ENCODE results near the gene LMNB1.
"Not testable (repeated sequence)": the region's sequence is repeated elsewhere in the genome, so short reads cannot be mapped to it uniquely, and the experiment has no call there.

Gene LMNB1

DNA sequence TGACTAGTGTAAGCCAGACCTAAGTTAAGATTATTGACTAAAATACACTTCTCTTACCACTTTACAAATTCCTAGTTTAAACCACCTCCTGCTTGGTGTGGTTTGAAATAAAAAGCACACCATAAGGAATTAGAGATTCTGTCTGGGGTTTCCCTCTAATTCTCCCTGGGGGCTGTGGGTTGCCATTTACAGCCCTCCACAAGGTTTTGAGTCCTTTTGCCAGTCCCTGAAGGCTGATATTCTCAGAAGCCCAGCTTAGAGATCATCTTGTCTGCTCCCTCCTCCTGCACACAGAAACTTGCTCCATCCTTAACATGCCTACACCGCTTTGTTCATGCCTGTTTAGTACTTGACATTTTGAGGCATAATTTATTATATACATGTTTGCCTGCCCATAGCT, 7.2 kb upstream of the LMNB1 start:
- H3K27ac Mint-ChIP-seq = peak overlapping the region in 1 of 2 donors; percentile 30
- ATAC-seq (no peak), DNase-seq (no peak)
- H3K4me3 Mint-ChIP-seq = no peak overlapping the region
- H3K4me1 Mint-ChIP-seq = no peaks in the 10 kb centered on the region
- no peaks in the 10 kb centered on the region for H3K9me3 Mint-ChIP-seq
- no peaks in the 10 kb centered on the region for H3K27me3 Mint-ChIP-seq

DNA sequence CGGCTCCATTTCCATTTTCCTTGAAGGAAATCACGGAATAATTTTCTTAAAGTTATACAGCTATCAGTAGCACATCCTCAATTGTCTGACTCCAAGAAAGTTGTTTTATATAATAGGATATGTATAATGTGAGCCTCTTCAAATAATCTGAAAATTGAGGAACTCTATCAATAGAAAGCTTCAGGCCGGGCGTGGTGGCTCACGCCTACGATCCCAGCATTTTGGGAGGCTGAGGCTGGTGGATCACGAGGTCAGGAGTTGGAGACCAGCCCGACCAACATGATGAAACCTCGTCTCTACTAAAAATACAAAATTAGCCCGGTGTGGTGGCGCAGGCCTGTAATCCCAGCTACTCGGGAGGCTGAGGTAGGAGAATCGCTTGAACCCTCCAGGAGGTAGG, 3.4 kb upstream of the LMNB1 start:
- H3K9me3 Mint-ChIP-seq, ATAC-seq, H3K4me3 Mint-ChIP-seq, H3K27ac Mint-ChIP-seq, DNase-seq, H3K27me3 Mint-ChIP-seq: not testable (repeated sequence)
- peaks cover 13% of the 10 kb centered on the region for H3K4me1 Mint-ChIP-seq

DNA sequence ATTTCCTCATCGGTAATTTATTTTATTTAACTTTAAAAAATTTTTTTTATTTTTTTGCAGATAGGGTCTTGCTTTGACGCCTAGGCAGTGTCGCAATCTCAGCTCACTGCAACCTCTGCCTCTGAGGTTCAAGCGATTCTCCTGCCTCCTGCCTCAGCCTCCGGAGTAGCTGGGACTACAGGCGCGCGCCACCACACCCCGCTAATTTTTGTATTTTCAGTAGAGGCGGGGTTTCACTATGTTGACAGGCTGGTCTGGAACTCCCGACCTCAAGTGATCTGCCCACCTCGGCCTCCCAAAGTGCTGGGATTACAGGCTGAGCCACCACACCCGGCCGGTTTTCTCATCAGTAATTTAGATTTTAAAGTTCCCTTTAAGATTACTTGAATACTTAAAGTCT, 2.3 kb upstream of the LMNB1 start:
- not testable (repeated sequence) for H3K27ac Mint-ChIP-seq, H3K9me3 Mint-ChIP-seq, H3K27me3 Mint-ChIP-seq, DNase-seq, H3K4me3 Mint-ChIP-seq, ATAC-seq
- H3K4me1 Mint-ChIP-seq = peaks cover 18% of the 10 kb centered on the region

DNA sequence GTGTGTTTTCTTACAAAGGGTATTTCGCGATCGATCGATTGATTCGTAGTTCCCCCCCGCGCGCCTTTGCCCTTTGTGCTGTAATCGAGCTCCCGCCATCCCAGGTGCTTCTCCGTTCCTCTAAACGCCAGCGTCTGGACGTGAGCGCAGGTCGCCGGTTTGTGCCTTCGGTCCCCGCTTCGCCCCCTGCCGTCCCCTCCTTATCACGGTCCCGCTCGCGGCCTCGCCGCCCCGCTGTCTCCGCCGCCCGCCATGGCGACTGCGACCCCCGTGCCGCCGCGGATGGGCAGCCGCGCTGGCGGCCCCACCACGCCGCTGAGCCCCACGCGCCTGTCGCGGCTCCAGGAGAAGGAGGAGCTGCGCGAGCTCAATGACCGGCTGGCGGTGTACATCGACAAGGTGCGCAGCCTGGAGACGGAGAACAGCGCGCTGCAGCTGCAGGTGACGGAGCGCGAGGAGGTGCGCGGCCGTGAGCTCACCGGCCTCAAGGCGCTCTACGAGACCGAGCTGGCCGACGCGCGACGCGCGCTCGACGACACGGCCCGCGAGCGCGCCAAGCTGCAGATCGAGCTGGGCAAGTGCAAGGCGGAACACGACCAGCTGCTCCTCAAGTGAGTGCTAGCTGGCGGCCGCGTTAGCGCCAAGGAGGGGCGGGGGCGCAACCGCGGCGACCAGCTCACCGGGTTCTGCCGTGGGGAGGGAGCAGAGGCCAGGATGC, 480 bp downstream of the LMNB1 start:
- ATAC-seq = peak; percentile 39
- peak; percentile 66 to 74 for DNase-seq
- peak overlapping the region; percentile 91 to 98 for H3K4me3 Mint-ChIP-seq
- H3K27ac Mint-ChIP-seq = peak overlapping the region; percentile 90 to 100
- H3K27me3 Mint-ChIP-seq = no peaks in the 10 kb centered on the region
- H3K9me3 Mint-ChIP-seq = no peaks in the 10 kb centered on the region
- H3K4me1 Mint-ChIP-seq = peaks cover 28% of the 10 kb centered on the region

DNA sequence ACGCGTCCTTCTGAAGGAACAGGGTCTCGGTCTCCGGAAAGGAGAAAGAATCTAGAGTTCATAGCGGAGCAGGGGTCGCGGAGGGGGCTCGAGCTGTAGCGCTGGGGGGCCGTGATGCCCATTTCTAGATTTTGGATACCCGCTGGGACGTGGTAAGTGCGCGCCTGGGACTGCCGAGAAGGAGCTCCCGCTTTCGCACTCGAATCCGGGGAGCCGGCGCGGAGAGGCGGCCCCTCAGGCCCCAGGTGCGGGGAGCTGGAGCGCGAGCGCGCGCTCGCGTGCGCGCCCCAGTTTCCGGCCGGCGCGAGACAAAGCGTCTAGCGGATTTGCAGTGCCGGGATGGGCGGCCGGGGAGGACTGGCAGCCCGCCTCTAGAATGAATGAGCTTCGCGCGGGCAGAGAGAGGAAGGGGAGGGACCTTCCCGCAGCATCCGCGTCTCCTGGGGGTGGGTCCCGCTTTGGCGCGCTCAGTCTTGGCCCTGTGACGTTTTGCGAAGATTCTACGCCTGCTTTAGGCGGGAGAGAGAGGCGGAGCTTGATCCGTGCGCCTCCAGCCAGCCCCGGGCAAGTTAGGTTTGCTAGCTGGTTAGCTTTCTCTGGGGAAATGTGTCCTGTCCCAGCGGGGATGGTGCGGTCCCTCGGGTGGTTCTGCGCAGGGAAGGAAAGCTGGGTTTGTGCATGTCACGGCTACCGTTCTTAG, 1.2 kb downstream of the LMNB1 start:
- DNase-seq (peak; percentile 92 to 97), ATAC-seq (peak; percentile 82)
- peaks cover 28% of the 10 kb centered on the region for H3K4me1 Mint-ChIP-seq
- H3K4me3 Mint-ChIP-seq = peak overlapping the region; percentile 91 to 98
- no peaks in the 10 kb centered on the region for H3K9me3 Mint-ChIP-seq
- H3K27ac Mint-ChIP-seq = peak overlapping the region; percentile 86 to 100
- no peaks in the 10 kb centered on the region for H3K27me3 Mint-ChIP-seq

DNA sequence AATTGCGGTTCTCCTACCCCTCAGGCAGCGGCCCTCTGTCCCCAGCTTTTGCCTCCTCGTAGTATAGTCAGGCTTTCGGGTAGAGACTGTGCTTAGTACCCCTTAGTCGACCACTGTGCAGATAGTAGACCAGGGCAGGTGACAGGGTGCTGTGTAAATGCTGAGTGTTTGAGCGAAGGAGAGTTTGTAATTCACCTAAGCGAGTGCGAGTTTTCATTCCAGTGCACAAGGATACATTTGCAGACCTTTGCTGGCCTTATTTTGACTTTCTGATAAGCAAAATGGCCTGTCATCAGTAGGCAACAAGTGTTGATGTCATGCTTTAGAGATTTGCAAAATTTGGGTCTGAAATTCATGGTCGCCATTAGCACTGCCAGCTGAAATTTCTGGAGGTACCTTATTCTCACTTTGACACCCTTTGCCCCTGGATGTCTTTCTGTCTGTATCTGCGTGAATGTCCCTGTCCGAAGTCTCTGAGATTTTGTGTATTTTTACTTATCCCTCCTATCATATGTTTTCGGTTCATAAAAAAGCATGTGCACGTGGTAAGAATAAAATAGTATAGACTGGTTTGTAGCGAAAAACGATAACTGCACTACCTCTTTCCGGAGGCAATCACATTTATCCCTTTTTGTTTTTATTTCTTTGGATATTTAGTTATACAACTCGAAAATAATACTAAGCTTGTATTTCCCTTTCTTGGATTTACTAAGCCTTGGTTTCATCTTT, 1.9 kb downstream of the LMNB1 start:
- DNase-seq (no peak), ATAC-seq (peak; percentile 10)
- Mint-ChIP-seq H3K27ac (peak overlapping the region; percentile 86 to 100), H3K27me3 (no peaks in the 10 kb centered on the region), H3K9me3 (no peaks in the 10 kb centered on the region), H3K4me1 (peaks cover 28% of the 10 kb centered on the region), H3K4me3 (peak overlapping the region; percentile 91 to 98)

DNA sequence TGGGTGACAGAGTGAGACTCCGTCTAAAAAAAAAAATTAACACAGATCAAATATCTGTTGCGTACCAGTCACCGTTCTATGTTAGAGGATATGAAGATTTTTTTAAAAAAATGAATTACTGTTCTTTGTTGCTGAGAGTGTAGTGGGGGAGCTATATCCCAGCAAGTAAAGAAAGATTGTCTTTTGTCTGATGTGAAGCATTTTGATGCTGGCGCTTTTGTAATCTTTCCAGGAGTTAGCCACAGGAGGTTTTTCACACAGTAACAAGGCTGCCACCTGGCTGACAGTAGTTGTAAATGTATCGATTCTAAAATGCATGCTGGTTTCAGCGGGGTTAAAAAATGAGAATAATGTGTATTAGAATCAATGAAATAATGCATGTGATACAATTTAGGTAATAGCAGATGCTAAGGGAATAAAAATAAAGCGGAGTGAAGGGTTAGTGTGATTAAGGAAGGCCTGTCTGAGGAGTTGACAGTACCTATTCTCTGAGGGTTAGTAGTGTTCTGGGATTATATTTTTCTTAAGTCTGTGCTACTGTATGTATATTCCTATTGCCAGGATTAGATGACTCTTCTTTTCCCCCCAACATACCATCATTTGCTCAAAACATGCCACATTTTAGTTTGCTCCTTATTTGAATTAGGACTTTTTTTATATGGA, 3.4 kb downstream of the LMNB1 start:
- H3K9me3 Mint-ChIP-seq = no peaks in the 10 kb centered on the region
- no peaks in the 10 kb centered on the region for H3K27me3 Mint-ChIP-seq
- ATAC-seq (no peak), DNase-seq (peak; percentile 35 to 52)
- H3K4me3 Mint-ChIP-seq = peak overlapping the region; percentile 91 to 98
- H3K4me1 Mint-ChIP-seq = peaks cover 27% of the 10 kb centered on the region
- peak overlapping the region; percentile 20 to 64 for H3K27ac Mint-ChIP-seq

DNA sequence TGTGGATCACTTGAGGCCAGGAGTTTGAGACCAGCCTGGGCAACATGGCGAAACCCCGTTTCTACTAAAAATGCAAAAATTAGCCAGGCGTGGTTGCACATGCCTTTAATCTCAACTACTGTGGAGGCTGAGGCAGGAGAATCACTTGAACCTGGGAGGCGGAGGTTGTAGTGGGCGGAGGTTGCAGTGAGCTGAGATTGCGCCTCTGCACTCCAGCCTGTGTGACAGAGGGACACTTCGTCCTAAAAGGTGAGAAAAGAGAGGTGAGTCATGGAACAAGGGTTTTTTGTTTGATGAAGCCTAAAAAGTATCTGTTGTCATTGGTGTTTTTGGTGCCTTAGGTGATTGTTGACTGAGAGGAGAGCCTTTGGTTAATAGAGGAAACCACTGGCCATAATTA, 11.5 kb downstream of the LMNB1 start:
- Mint-ChIP-seq H3K4me1 (peaks cover 63% of the 10 kb centered on the region), H3K4me3 (peak overlapping the region in 1 of 2 donors; percentile 57), H3K27ac (peak overlapping the region in 1 of 2 donors; percentile 44)
- H3K9me3 Mint-ChIP-seq, H3K27me3 Mint-ChIP-seq: not testable (repeated sequence)
- peak in 1 of 2 donors; percentile 43 for DNase-seq
- peak; percentile 95 for ATAC-seq

DNA sequence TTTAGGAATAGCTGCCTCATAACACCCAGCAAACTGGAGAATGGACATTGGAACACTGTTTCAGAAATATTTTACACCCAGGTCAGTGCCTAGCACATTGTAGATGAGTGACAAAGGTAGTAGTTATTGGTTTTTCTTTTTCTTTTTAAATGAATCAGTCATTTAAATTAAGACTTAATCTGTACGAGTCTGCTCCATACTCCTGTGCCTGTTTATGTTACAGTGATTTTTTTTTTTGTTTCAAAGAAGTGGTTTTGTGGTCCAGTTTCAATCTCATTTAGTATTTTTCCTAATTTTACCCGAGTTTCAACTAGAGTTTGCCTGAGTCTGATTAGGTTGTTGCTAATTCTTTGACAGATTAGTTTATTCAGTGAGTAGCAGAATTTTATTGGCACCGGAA, 16.2 kb downstream of the LMNB1 start:
- H3K4me1 Mint-ChIP-seq = peaks cover 58% of the 10 kb centered on the region
- no peaks in the 10 kb centered on the region for H3K27me3 Mint-ChIP-seq
- H3K27ac Mint-ChIP-seq = no peak overlapping the region
- ATAC-seq (no peak), DNase-seq (no peak)
- no peaks in the 10 kb centered on the region for H3K9me3 Mint-ChIP-seq
- no peak overlapping the region for H3K4me3 Mint-ChIP-seq

DNA sequence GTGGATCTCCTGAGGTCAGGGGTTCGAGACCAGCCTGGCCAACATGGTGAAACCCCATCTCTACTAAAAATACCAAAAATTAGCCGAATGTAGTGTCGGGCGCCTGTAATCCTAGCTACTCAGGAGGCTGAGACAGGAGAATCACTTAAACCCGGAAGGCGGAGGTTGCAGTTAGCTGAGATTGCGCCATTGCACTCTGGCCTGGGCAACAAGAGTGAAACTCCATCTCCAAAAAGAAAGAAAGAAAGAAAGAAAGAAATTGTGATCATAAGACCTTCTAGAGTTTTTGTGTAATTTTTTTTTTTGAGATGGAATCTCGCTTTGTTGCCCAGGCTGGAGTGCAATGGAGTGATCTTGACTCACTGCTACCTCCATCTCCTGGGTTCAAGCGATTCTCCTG, 16.7 kb downstream of the LMNB1 start:
- H3K27ac Mint-ChIP-seq, ATAC-seq: not testable (repeated sequence)

DNA sequence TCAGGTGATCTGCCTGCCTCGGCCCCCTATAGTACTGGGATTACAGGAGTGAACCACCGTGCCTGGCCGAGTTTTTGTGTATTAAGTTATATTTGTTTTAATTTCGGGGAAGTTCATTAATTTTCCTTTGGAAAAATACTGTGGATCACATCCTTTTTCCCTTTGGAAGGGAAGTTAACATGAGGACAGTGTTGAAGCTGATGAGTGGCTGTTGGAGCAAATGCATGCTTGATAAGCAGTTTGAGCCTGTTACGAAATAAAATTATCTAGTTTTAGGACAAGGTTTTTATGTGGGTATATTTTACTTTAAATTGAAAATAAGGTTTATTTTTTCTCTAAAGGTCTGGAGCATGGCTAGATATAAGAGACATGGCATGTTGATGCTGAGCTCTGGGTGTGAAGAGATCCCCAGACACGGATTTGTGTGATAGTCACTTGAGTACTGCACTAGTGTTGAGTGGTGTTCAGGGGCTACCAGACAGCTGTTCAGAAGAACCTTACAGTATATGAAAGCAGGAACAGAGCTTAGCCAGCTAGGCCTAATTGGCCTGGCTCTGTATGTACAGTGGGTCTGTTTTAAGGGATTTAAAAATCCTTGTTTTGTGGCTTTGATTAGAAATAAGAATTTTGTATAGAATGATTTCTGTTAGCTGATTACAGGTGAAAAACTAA, 17.4 kb downstream of the LMNB1 start:
- H3K9me3 Mint-ChIP-seq = no peaks in the 10 kb centered on the region
- ATAC-seq (no peak), DNase-seq (no peak)
- H3K4me1 Mint-ChIP-seq = peaks cover 48% of the 10 kb centered on the region
- peak overlapping the region in 1 of 2 donors; percentile 54 for H3K27ac Mint-ChIP-seq
- no peaks in the 10 kb centered on the region for H3K27me3 Mint-ChIP-seq
- no peak overlapping the region for H3K4me3 Mint-ChIP-seq

More for the DNA sequence above, 16.7 kb downstream of the LMNB1 start:
- peaks cover 52% of the 10 kb centered on the region for H3K4me1 Mint-ChIP-seq
- H3K27me3 Mint-ChIP-seq, H3K9me3 Mint-ChIP-seq, DNase-seq, H3K4me3 Mint-ChIP-seq: not testable (repeated sequence)

DNA sequence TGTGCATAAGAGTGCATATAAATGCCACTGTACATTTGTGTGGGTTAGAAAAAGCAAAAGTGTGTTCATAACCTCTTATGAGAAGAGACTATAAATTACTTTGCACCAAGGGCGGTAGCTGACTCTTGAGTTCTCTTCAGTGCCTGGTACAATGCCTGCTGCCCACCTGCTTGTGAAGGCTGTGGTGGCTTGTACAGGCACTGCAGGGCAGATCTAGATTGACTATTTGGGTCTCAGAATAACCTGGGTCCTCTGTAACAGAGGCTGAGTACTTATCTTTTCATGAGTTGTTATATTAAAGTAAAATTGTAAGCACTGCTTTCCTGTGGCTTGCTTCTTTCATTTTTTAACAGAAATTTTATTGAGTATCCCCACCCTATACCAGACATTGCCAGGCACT, 22.8 kb downstream of the LMNB1 start:
- DNase-seq (no peak), ATAC-seq (no peak)
- peak overlapping the region in 1 of 2 donors; percentile 43 for H3K27ac Mint-ChIP-seq
- H3K27me3 Mint-ChIP-seq = no peaks in the 10 kb centered on the region
- H3K4me1 Mint-ChIP-seq = peaks cover 49% of the 10 kb centered on the region
- no peaks in the 10 kb centered on the region for H3K9me3 Mint-ChIP-seq
- no peak overlapping the region for H3K4me3 Mint-ChIP-seq

DNA sequence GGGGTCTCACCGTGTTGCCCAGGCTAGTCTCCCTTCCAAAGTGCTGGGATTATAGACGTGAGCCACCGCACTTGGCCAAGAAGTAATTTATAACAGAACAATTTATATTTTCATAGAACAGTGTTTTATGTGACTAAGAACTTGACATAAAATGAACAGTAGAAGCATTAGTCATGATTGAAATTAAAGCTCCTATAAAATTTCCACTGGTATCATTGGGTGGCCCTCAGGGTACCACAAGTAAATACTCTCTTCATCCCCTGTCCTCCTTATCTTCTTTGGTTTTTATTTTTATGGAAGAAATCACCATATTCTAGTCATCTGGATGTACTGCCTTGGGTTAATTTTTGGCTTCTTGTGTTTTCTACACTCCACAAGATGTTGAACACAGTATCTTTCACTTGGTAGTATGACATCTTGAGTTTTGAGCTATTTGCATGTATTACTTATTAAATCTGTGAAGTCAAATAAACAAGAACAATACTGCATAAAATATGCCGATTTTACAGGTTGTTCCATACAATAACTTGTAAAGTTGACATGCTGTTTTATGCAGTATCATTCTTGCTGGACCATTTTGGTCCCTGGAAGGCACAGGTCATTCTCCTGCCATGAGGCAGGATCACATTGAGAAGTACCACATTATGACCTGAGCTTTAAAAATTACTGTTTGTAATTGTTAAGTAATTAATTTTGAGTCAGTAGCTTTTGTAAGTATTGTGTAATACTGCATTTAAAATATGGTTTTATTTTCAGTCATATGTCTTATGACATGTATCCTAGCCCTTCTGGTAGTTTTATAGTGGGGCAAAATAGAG, 24.4 kb downstream of the LMNB1 start:
- no peak overlapping the region for H3K4me3 Mint-ChIP-seq
- peak overlapping the region in 1 of 2 donors; percentile 81 for H3K27ac Mint-ChIP-seq
- H3K4me1 Mint-ChIP-seq = peaks cover 43% of the 10 kb centered on the region
- no peak for ATAC-seq
- H3K27me3 Mint-ChIP-seq = no peaks in the 10 kb centered on the region
- no peak for DNase-seq
- H3K9me3 Mint-ChIP-seq = no peaks in the 10 kb centered on the region

DNA sequence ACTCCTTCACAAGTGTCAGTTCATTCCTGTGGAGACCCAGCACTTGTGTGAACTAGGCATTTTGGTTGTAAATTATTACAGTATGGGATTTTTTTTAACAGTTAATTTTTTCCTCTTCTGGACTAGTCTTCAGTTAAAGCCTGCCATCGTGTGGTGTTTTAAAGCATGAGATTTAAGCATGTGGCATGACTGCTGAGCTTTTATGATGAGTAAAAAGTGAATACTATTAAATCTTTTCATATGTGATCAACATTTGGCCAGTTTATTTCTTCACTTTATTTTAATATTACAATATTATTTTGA, 25.0 kb downstream of the LMNB1 start:
- no peak overlapping the region for H3K4me3 Mint-ChIP-seq
- ATAC-seq (peak; percentile 52), DNase-seq (no peak)
- H3K27me3 Mint-ChIP-seq = no peaks in the 10 kb centered on the region
- peaks cover 42% of the 10 kb centered on the region for H3K4me1 Mint-ChIP-seq
- H3K9me3 Mint-ChIP-seq = no peaks in the 10 kb centered on the region
- no peak overlapping the region for H3K27ac Mint-ChIP-seq
